ENCODE data around the gene CCDC85C.
A peak's percentile ranks its signal among the peaks of the same experiment; 100 is the strongest.

CCDC85C gene

DNA sequence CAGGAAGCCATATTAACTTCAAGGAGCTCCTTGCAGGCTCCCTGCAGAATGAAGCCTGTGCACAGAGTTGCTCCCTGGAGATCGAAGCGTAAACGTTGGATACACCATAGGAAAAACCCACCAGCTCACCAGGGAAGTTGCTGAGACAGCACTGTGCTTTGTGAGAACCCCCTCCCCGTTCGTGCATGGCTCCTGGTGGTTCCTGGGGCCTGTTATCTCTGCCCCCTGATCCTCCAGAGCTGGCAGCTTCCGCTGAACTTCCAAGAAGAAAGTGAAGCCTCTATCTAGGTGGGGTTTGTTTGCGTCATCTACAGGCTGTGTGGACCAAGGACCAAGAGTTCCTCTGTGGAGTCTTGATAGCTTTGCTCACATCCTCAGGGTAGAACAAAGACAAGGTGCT is 2.4 kb upstream of the CCDC85C start:
- DNase-seq (ENCODE audit: low read depth in 1 of 2, low spot score in 1 of 2), result no peak

DNA sequence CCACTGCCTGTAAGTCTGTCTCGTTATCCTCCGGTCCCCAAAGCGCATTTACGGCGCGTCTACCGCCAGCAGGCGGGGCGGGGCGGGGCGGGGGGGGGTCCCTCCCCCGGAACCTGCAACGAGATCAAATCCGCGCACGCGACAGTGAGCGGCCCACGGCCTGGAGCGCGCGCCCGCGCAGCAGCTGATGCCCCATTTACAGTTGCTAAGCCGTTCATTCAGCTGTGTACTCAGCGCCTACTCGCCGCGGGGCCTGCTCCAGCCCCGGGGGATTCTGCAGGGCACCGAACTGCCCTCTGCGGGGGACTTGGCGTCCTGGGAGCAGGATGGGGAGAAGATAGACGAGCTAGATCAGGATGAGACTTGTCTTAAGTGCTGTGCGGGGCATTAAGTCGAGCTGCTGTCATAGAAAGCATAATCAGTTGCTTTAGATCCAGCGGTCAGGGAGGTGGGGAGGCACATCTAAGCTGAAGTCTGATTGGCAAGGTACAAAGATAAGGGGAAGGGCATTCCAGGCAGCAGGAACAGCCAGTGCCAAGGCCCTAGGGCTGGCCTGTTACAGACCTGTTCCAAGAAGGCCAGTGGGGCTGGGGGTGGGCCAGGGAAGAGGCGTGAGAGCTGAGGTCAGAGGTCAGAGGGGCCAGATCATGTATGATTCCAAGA is 1.4 kb upstream of the CCDC85C start:
- peak; percentile 49 to 51 for DNase-seq (ENCODE audit: low read depth in 1 of 2, low spot score in 1 of 2)

DNA sequence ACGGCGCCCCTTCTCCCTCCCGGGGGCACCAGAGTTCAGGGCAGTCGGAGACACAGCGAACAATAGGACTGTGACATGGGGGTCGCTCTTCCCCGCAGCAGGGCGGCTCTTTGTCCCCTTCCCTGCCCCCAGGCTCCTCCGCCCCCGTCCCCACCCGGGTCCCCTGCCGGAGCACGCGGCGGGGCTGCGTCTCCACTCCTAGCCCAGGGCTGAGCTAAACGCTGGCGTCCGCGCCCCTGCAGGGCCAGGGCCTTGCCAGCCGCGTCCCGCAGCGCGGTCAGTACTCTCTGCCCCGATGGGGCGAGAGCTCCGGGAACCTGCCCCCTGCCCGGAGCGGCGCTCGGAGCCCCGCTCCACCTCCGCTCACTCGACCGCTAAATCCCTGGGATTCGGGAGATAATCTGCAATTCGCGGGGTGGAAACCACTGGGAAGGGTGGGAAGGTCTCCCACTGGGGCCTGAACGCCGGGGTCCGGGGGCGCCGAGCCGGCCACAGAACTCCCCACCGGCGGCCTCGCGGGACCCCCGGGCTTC is 825 bp upstream of the CCDC85C start:
- no peak for DNase-seq (ENCODE audit: low read depth in 1 of 2, low spot score in 1 of 2)

DNA sequence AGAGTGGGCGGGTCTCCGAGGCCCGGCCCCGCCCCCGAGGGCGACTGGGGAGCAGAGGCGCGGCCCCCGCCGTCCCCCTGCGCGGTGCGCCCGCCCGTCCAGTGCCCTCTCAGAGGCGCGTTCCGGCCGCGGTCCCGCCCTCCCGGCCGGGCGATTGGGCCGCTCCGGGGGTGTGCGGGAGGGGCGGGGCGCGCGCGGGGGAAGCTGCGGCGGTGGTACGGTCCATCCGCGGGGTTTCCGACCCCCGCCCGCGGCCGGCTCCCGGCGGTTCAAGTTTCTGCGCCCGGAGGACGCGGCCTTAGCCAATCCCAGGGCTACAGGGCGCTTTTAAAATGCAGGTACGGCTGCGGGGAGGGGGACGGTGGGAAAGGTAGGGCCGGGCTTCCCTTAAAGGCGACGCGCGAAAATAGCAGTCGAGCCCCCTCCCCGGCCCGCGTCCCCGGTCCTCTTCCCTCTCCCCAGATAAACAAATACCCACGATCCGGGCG is 315 bp upstream of the CCDC85C start:
- peak; percentile 84 for DNase-seq (ENCODE audit: low read depth in 1 of 2, low spot score in 1 of 2)

DNA sequence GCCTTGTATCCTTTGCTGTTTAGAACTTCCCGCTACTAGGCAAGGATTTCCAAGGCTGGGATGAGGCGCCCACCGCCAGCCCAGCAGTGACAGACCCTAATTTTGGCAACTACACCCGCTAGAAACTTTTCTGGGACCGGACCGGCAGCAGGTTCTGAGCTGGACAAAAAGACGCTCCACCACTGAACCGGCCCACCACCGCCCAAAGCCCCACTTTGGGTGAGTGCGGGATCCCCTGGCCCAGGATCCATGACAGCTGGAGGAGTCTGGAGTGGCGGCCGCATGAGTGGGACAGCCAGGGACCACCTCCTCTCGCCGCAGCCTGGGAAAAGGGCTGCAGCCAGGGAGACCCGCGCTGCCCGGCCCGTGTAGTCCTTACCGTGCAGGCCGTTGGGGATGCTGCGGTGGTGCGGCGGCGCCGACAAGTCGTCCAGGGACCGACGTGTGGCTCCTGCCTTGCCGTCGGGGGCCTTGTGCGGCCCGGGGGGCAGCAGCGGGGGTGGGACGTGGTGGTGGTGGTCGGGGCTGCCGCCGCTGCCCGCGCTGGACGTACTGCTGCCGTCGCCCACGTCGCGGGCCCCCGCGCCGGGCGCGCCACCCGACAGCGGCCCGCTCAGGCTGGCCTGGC is 1.1 kb downstream of the CCDC85C start:
- no peak for DNase-seq (ENCODE audit: low read depth in 1 of 2, low spot score in 1 of 2)

DNA sequence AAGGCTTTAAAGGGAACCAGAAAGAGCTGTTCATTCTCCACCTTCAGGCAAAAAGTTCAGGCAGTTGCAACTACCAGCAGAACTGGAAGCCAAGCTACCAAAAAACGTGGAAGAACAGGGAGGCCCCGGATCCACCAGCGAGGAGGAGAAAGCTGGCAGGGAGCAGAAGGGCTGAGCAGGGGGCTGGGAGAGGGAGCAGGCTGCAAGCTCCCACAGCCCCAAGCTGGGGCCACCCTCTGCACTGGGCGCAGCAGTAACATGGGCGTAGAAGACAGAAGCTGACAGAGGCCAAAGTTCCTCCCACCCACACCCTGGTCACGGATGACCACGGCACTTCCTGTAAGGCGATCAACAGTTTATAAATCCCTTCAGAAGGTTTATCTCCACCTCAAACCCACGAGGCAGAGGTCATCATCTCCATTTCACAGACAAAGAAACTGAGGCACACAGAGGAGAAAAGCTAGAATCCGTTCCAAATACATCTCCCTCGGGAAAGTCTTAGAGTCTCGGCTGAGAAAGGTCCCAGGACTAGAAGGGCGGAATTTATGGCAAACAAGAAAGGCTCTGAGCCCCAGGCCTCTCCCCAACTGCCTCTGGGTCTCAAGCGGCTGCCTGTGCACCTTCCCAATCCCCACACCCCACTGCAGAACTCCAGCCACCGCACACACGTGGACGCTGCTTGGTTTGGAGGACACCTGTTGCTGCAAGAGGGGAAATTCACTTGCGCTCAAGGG is 1.8 kb downstream of the CCDC85C start:
- no peak for DNase-seq (ENCODE audit: low read depth in 1 of 2, low spot score in 1 of 2)

DNA sequence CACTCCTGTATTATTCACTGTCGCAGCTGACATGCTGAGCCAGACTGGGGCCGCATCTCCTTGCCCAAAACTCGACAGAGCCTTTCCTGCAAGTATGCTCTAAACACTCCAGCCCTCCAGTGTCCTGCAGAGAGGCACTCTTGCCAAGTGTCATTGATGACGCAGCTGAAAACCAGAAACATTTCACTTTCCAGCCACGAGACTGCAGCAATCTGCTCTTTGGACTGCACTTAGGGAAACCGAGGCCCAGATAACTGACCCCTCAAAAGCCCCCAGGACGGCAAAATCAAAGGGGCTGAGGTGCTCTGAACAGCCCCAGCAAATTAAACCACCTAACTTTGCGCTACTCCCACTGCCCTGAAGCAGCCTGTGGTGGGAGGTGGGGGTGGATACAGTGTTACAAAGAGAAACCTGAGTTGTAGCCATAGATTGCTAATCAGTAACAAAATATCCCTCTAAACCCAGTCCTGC is 2.6 kb downstream of the CCDC85C start:
- DNase-seq (ENCODE audit: low read depth in 1 of 2, low spot score in 1 of 2), result no peak

DNA sequence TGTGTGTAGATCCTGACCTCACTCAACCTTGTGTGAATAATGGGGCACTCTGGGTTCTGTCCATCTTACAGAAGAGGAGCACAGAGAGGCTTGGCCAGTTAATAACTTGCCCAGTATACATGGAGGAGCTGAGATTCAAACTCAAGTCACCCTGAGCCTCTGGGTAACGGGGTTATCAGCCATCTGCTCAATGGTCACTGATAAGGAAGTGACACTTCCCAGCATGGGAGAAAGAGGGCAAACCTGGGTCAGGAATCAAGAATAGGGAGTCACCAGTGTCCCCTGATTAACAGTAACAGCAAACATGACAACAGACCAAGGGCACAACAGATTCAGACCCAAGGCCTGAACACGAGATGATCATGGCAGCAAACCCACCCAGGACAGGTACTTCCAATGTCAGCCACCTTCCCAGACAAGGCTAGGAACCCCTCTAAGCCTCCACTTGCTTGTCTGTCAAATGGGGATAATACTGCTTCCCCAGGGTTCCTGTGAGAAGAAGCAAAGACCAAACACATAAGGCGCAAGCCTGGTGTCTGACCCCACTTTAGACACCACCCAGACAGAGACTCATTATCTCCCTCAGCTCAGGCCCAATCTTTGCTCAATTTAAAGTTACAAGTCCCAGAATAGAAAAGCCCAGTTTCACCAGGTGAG is 3.6 kb downstream of the CCDC85C start:
- no peak for DNase-seq (ENCODE audit: low read depth in 1 of 2, low spot score in 1 of 2)

DNA sequence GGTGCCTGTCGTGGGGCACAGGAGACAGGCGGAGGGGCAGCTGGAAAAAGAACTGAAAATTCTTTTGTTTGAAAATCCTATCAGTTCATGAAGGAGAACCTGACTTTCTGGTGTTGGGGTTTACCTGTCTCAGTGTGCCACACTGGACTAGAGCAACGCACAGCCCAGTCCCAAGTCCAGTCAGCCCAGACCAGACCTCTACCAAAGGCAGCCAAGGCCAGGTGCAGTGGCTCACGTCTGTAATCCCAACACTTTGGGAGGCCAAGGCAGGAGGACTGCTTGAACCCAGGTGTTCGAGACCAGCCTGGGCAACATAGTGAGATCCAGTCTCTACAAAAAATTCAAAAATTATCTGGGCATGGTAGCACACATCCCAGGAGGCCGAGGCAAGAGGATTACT is 4.6 kb downstream of the CCDC85C start:
- DNase-seq (ENCODE audit: low read depth in 1 of 2, low spot score in 1 of 2), result no peak

DNA sequence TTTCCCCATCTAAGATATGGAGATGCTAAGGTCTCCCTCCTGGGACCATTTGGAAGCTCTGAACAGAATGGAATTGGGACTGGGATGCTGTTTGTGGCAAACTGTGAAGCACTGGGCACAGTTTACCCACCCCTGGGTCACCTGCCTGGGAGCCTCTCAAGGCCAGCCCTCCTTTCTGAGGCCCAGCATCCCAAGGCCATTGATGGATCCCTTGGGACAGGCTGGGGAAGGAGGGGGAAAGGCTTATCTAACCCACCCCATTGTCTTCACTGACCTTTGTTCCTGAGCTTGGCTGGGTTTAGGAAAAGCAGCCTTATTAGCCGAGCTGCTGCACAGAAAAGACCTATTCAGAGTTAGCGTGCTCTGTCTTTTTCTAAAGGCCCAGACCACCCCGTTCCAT is 5.2 kb downstream of the CCDC85C start:
- no peak for DNase-seq (ENCODE audit: low read depth in 1 of 2, low spot score in 1 of 2)

DNA sequence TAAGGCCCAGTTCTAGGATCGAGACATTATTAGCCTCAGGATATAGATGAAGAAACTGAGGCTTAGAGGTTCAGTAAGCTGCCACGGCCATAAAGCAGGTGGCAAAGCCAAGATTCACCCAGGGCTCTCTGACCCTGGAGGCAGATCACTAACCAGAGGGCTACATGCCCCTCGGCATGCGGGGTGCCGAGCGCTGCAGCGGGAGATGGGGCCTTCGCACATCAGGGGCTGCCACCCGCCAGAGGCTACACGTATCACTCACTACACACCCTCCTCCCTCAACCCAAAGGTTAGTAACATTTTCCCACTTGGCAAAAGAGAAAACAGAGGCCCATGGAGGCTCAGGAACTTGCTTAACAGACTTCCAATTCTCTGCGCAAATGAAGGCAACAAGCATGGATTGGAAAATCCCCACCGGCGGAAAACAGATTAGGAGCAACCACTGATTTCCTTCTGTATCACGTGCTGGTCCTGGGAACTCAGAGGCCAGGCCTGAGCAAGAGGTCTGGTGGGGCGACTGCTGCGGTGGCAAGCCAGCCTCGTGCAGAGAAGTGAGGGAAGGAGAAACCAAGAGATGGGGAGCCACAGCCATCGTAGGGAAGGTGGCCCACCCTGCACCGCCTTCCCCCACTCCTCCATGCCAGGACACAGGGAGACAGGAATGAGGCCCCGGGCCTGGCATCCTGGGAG is 6.0 kb downstream of the CCDC85C start:
- no peak for DNase-seq (ENCODE audit: low read depth in 1 of 2, low spot score in 1 of 2)

DNA sequence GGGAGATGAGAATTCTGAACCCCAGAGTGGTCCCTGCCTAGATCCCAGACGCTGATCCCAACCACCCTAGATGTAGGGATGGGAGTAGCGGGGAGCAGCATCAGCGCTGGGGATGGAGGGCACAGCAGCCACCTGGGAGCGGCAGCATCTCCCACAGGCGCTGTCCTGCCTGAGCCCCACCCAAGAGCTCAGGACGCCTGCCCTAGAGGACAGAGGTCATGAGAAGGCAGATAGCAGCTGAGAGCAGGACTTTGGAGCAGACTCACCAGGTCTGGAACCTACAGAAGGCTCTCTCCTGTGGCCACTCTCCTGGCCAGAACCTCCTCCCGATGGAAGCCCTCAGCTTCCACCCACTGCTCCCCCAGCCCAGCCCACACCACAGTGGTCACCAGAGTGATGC is 7.2 kb downstream of the CCDC85C start:
- DNase-seq (ENCODE audit: low read depth in 1 of 2, low spot score in 1 of 2), result no peak

DNA sequence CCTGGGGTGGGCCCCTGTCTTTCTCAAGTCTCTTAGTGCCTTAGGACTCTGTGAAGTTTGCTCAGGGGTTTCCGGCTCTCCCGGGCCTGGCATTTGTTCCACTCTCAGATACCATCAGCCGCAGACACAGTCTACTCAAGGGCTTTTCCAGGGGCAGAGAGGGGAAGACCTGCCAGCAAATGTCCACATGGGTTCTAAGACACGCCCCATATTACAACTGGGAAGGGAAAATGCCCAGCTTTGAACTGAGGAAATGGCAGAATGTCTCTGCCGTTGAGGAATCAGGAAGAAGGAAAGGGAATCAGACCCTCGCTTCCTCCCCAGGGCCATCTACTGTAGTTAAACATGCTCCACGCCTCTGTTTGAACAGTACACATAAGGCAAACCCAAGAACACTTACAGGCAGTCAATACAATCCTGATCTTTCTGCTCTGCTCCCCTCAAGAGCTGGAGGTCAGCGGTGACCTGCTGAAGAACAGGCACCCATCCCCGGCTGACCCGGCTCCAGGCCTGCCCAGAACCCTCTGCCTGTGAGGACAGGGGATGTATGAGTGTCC is 7.9 kb downstream of the CCDC85C start:
- no peak for DNase-seq (ENCODE audit: low read depth in 1 of 2, low spot score in 1 of 2)

DNA sequence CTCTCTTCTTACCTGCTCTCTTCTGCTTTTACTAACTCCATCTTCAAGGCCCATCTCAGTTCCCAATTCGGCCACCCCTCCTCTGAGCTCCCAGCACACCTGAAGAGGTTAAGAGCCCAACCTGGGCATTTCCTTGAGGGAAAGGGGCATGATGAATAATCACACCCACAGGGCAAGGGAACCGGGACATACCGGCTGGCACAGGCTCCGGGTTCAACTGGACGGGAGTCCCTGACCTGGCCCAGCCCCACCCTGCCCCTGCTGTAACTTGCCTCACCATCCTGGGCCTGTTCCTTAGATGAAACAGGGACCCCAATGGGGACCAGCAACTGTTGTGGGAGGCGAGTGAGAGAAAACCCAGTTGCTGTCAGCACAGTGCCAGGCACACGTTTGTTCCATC is 8.5 kb downstream of the CCDC85C start:
- DNase-seq (ENCODE audit: low read depth in 1 of 2, low spot score in 1 of 2), result no peak

DNA sequence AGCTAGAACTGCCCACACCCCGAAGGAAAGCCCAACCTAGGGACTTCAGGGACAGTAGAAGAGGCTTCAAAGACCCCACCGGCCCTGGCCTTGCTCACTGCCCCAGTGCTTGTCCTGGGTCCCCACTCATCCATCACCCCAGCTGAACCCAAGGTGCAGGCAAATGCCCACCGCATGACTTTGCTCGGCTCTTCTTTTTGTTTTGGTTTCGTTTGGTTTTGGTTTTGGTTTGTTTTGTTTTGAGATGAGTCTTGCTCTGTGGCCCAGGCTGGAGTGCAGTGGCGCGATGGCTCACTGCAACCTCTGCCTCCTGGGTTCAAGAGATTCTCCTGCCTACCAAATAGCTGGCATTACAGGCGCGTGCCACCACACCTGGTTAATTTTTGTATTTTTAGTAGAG is 9.0 kb downstream of the CCDC85C start:
- DNase-seq (ENCODE audit: low read depth in 1 of 2, low spot score in 1 of 2), result peak; percentile 16 to 20

DNA sequence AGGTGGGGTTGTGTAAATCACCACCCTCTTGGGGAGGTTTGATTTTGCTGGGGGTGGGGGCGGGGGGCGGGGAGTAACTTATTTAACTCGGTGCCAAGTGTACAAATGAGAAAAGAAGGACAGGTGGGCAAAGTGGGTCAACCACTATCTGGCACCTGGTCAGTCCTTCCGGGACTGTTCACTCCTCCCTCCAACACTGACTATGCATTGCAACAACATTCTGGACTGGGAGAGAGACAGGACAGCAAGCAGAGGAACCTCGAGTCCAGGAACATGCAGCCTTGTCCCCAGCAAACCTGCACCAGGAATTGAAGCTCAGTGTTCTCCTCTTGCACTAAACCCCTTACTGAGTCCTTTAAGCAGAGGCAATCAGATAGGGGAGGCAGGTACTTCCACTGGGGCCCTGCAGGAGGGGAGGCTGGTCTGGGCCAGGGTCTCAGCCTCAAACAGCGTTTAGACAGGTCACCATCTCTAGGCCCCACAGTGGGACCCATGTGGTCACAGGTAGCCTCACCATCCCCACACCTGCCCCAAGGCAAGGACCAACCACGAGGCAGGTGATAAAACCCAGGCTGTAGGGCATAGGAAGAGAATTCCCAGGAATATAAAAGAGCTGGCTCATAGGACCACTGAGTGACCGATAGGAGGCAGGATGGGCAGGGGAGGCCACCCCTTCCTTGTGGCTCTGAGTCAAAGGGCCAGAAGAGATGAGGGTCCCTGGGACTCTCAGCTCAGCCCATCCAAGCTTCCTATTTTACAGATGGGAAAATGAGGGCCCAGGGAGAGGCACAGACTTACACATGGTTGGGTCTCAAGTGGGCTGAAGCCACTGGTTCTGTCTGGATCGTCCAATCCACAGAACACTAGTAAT is 9.8 kb downstream of the CCDC85C start:
- no peak for DNase-seq (ENCODE audit: low read depth in 1 of 2, low spot score in 1 of 2)

DNA sequence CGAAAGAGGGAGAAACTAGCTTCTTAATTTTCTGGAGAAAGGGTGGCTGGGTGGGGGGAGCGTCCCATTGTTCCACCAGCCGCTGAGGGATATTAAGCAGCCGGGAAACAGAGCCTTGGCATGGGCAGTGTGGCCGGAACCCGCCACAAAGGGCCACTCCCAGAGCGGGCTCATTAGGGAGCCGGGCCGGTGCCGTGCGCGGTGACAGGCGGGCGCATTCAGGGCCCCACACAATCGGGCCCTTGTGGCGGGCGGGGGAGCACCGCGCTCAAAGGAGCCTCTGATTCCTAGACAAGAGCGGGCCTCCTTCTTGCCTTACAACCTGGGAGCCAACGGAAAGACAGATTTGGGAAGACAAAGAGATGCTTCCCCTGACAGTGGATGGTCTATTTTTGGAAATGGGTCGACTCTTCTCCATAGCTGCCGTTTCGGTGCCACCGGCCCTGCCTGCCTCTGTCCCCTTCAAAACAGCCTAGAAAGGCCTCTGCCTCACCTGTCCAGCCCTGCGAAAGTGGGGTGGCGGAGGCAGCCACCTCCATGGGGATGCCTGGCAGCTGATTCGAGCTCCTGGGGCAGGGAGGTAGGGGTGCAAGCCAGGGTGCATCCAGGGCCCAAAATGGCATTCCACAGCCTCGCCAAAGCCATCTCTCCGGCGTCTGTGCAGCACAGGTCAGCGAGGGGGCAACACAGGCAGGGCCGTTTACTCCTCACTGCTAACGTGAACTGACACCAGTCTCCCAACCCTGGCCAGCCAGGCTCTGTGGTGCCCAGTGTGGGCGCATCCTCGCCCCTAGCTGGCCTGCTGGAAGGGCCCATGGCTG is 10.9 kb downstream of the CCDC85C start:
- no peak for DNase-seq (ENCODE audit: low read depth in 1 of 2, low spot score in 1 of 2)

DNA sequence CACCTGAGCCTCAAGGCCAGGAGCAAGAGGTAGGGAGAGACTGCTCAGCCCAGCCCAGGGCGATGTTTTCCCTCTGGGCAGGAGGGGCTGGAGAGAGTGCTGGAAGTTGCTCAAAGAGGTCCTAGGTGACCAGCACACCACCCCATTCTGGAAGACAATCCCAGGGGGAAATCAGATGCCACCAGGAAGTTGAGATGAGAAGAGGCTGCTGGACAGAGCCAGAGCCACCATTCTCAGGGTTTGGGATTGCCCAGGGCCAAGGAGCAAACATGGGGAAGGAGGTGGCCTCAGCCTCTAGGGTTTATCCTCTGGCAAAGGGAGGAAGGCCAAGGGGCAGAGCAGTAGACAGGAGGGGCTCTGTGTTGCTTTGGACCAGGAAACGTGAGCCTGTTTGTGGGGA is 11.6 kb downstream of the CCDC85C start:
- DNase-seq (ENCODE audit: low read depth in 1 of 2, low spot score in 1 of 2), result no peak
